Heart right ventricle (tissue), 16 donors: ENCODE measurements around the gene LHFPL5. TPM values are rescaled to one million over a fixed set of nuclear protein-coding genes. Genes with fewer than 3 reads are reported as not detected.

ENCODE experiments used
- ATAC-seq, 8 donors: fragments of 200-7000 bp; cut with Tn5 transposase; one replicate each; pipeline ENCODE4 v1.9.1; 2020; ENCODE audit warnings: mild to moderate bottlenecking in 8 of 8, moderate library complexity in 8 of 8, moderate number of reproducible peaks in 1 of 8
- DNase-seq, 2 donors: peaks; one replicate each; pipeline ENCODE4 v3.0.0-alpha.2; 2020
- H3K27ac ChIP-seq, 10 donors: fragments of 200-600 bp; sonication (generic) in 2 of 10; one replicate each; pipeline versions ENCODE4 v1.5.0 to v1.8.0; 2020 to 2022; ENCODE audit warnings: mild to moderate bottlenecking in 3 of 10
- H3K27me3 ChIP-seq, 7 donors: fragments of 200-600 bp; one replicate each; pipeline ENCODE4 v1.8.0; 2021 to 2022; ENCODE audit warnings: mild to moderate bottlenecking in 2 of 7
- H3K36me3 ChIP-seq, 9 donors: fragments of 200-600 bp; sonication (generic) in 1 of 9; one replicate each; pipeline versions ENCODE4 v1.5.0 to v1.8.0; 2020 to 2022; ENCODE audit warnings: mild to moderate bottlenecking in 2 of 9
- H3K4me1 ChIP-seq, 9 donors: fragments of 200-600 bp; sonication (generic) in 1 of 9; one replicate each; pipeline versions ENCODE4 v1.5.0 to v1.8.0; 2020 to 2022; ENCODE audit warnings: mild to moderate bottlenecking in 4 of 9
- H3K4me3 ChIP-seq, 10 donors: fragments of 200-600 bp; sonication (generic) in 2 of 10; one replicate each; pipeline versions ENCODE4 v1.5.0 to v1.8.0; 2020 to 2022; ENCODE audit warnings: mild to moderate bottlenecking in 7 of 10, moderate library complexity in 2 of 10
- H3K9me3 ChIP-seq, 11 donors: fragments of 200-600 bp in 10 of 11; sonication (generic) in 2 of 11; one replicate each; pipeline versions ENCODE4 v1.5.0 to v1.8.0; 2013 to 2022; ENCODE audit warnings: mild to moderate bottlenecking in 2 of 11, control low read depth in 1 of 11, moderate library complexity in 1 of 11
- CTCF ChIP-seq, 9 donors: fragments of 200-600 bp; sonication (generic) in 2 of 9; IDR thresholded peaks; one replicate each; pipeline versions ENCODE4 v1.5.0 to v1.8.0; 2021 to 2022; ENCODE audit warnings: antibody characterized with exemption in 9 of 9, mild to moderate bottlenecking in 5 of 9, moderate library complexity in 1 of 9
- whole genome bisulfite sequencing, 2 donors: extraction: QIAGEN DNeasy Blood & Tissue Kit; methylation state at CpG; one replicate each; pipeline ENCODE4 v1.1.7; 2013; ENCODE audit warnings: inconsistent platforms in 1 of 2; 5-methylcytosine and 5-hydroxymethylcytosine counted together
- intact Hi-C, 10 donors: fragments of 100-400 bp; cut with DNase I; formaldehyde crosslinking; loops; one replicate each; pipeline versions ENCODE4 v1.11.1 to v1.14.2; 2022
- polyA plus RNA-seq, 2 donors: library from polyadenylated mRNA; stranded (reverse); fragments of 200-250 nt; gene quantifications; one replicate each; pipeline ENCODE4 v1.2.3, GENCODE V29; 2013
- total RNA-seq, 10 donors: library from RNA; stranded (reverse); fragmentation: NEBNext Ultra II Directional in 3 of 10; extraction: Animal tissue kit (Norgen Biotek cat#: 25700) in 3 of 10; gene quantifications; one replicate each; pipeline versions ENCODE4 v1.2.1 to v1.2.4, GENCODE V29; 2021 to 2023
- donor health status: Arrhythmogenic right ventricular cardiomyopathy.
- donor health status: ischemic (EF 13 %, LVEDD 7.1; RV severe dilation, severe dysfunction).
- donor health status: healthy with polysubstance abuse.
- donor health status: DM: no; HTN: yes; CAD: no.
- donor health status: DM: no; HTN: no; CAD: no.
- donor health status: ischemic (EF 25% LVEDD 6.9; RV normal size, moderate dysfunction).
- donor health status: ischemic (EF 25% LVEDD 5.7; RV mildly dilated, moderate dysfunction).
- donor health status: healthy.
- donor health status: DM: yes; HTN: yes; CAD: no.
- donor health status: Ischemic cardiomyopathy.
- donor health status: ischemic (EF 35%, LVEDD 5.7; RV mildly dilated, moderate dysfunction).
- donor health status: nonischemic (EF 11% LVEDD 7.7; RV severe dilation, severe dysfunction).
- donor health status: DM: yes; HTN: yes; CAD: no.
- donor health status: PGD.
- donor health status: ischemic (EF 29% LVEDD 5.4; RV normal size, mild dysfunction).
- donor health status: nonischemic (EF 23%, LVEDD 6.1; RV moderate dilation, normal function).

Gene LHFPL5
- total and polyA plus RNA-seq, 12 donors = not detected

GRCh38 chr6:35833536-35833935 is 28.4 kb downstream of the LHFPL5 start:
- intact Hi-C loops = no loop called here
- no peak overlapping the region for H3K27ac ChIP-seq
- no peak for ATAC-seq
- TF ChIP-seq CTCF (IDR thresholded peaks at IDR 0.05) = no peak
- H3K36me3 ChIP-seq = peaks cover 0 to 55% (median 11%) of the 10 kb centered on the region in 9 donors
- no peak overlapping the region for H3K4me3 ChIP-seq
- 91 to 93% methylated on average over 7 of the region's 7 CpGs for WGBS, 2 donors
- no peaks in the 10 kb centered on the region for H3K9me3 ChIP-seq
- H3K27me3 ChIP-seq = no peaks in the 10 kb centered on the region
- no peaks in the 10 kb centered on the region for H3K4me1 ChIP-seq
- no peak for DNase-seq

GRCh38 chr6:35839019-35839418 is 33.9 kb downstream of the LHFPL5 start:
- Histone ChIP-seq H3K9me3 (no peaks in the 10 kb centered on the region), H3K27me3 (no peaks in the 10 kb centered on the region), H3K36me3 (peaks cover 0 to 89% (median 11%) of the 10 kb centered on the region in 9 donors), H3K27ac (no peak overlapping the region), H3K4me3 (no peak overlapping the region), H3K4me1 (no peaks in the 10 kb centered on the region)
- intact Hi-C loops = no loop called here
- 62 to 91% methylated on average over 1 of the region's 1 CpG for WGBS, 2 donors
- ATAC-seq (no peak), DNase-seq (no peak)
- no peak for TF ChIP-seq CTCF (IDR thresholded peaks at IDR 0.05)

GRCh38 chr6:35842381-35842780 is 37.2 kb downstream of the LHFPL5 start:
- Histone ChIP-seq H3K27ac (no peak overlapping the region), H3K27me3 (no peaks in the 10 kb centered on the region), H3K36me3 (peaks cover 0 to 75% (median 10%) of the 10 kb centered on the region in 9 donors), H3K4me3 (no peak overlapping the region), H3K4me1 (no peaks in the 10 kb centered on the region), H3K9me3 (no peaks in the 10 kb centered on the region)
- WGBS, 2 donors = 95 to 96% methylated on average over 3 of the region's 3 CpGs
- TF ChIP-seq CTCF (IDR thresholded peaks at IDR 0.05) = no peak
- ATAC-seq = no peak
- intact Hi-C loops = no loop called here
- DNase-seq = no peak

GRCh38 chr6:35844290-35844689 is 39.1 kb downstream of the LHFPL5 start:
- 95% methylated on average over 3 of the region's 3 CpGs for WGBS, 2 donors
- intact Hi-C loops = no loop called here
- no peaks in the 10 kb centered on the region for H3K27me3 ChIP-seq
- ATAC-seq (no peak), DNase-seq (no peak)
- H3K4me1 ChIP-seq = no peaks in the 10 kb centered on the region
- peaks cover 0 to 72% (median 4%) of the 10 kb centered on the region in 9 donors for H3K36me3 ChIP-seq
- no peak overlapping the region for H3K4me3 ChIP-seq
- H3K27ac ChIP-seq = no peak overlapping the region
- no peak for TF ChIP-seq CTCF (IDR thresholded peaks at IDR 0.05)
- peaks cover 0 to 9% (median 7%) of the 10 kb centered on the region in 11 donors for H3K9me3 ChIP-seq
